Suprapubic skin (tissue), 4 donors: Measurements from ENCODE around the gene CDC37.

ENCODE experiments used
- EP300 ChIP-seq: sonication (generic); formaldehyde crosslinking; IDR thresholded peaks from one replicate; pipeline ENCODE4 v1.6.1; 2017; ENCODE audit warnings: antibody characterized with exemption
- POLR2A ChIP-seq, 2 donors: fragments of 450-650 bp; IDR thresholded peaks; one replicate each; pipeline ENCODE4 v1.6.1; 2017; ENCODE audit warnings: antibody characterized with exemption in 2 of 2, mild to moderate bottlenecking in 2 of 2, moderate library complexity in 2 of 2
- POLR2AphosphoS5 ChIP-seq, 3 donors: sonication (generic); formaldehyde crosslinking; IDR thresholded peaks; one replicate each; pipeline ENCODE4 v1.6.1; 2017; ENCODE audit warnings: antibody characterized with exemption in 3 of 3
- TF ChIP-seq, protein P1 (sequence below), 2 donors: fragments of 200-600 bp in 1 of 2; fragments of 450-650 bp in 1 of 2; sonication (generic) in 1 of 2; IDR thresholded peaks; one replicate each; pipeline ENCODE4 v1.5.1; 2016 to 2019; ENCODE audit warnings: antibody characterized with exemption in 2 of 2, mild to moderate bottlenecking in 1 of 2, moderate library complexity in 1 of 2

DNA sequence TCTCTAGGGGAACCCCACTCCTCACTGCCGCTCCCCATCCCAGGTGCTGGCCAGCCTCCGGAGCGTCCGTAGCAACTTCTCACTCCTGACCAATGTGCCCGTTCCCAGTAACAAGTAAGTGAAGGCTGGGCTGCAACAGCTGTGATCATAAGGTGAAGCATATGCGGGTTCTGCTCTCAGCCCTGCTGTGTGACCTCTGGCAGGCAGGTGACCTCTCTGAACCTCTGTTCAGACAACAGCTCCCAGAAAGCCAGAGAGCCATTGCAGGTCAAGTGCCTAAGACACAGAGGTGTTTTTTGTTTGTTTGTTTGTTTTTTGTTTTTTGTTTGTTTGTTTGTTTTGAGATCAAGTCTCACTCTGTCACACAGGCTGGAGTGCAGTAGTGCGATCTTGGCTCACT is 45.7 kb upstream of the CDC37 start:
- TF ChIP-seq, protein P1, sequence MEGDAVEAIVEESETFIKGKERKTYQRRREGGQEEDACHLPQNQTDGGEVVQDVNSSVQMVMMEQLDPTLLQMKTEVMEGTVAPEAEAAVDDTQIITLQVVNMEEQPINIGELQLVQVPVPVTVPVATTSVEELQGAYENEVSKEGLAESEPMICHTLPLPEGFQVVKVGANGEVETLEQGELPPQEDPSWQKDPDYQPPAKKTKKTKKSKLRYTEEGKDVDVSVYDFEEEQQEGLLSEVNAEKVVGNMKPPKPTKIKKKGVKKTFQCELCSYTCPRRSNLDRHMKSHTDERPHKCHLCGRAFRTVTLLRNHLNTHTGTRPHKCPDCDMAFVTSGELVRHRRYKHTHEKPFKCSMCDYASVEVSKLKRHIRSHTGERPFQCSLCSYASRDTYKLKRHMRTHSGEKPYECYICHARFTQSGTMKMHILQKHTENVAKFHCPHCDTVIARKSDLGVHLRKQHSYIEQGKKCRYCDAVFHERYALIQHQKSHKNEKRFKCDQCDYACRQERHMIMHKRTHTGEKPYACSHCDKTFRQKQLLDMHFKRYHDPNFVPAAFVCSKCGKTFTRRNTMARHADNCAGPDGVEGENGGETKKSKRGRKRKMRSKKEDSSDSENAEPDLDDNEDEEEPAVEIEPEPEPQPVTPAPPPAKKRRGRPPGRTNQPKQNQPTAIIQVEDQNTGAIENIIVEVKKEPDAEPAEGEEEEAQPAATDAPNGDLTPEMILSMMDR (IDR thresholded peaks at IDR 0.05) = no peak
- TF ChIP-seq EP300 = no peak
- no peak for TF ChIP-seq POLR2A (IDR thresholded peaks at IDR 0.05)
- TF ChIP-seq POLR2AphosphoS5 (IDR thresholded peaks at IDR 0.05) = no peak
